HG03025 (cell line): Measurements from ENCODE around the gene DNAJB8.

Experiments used
- ATAC-seq: cut with Tn5 transposase; IDR thresholded peaks from one replicate; pipeline ENCODE4 v1.9.1; 2021; ENCODE audit warnings: mild to moderate bottlenecking, moderate library complexity; ENCODE audit not compliant: unreplicated experiment, low FRiP score

The DNAJB8 gene

DNA sequence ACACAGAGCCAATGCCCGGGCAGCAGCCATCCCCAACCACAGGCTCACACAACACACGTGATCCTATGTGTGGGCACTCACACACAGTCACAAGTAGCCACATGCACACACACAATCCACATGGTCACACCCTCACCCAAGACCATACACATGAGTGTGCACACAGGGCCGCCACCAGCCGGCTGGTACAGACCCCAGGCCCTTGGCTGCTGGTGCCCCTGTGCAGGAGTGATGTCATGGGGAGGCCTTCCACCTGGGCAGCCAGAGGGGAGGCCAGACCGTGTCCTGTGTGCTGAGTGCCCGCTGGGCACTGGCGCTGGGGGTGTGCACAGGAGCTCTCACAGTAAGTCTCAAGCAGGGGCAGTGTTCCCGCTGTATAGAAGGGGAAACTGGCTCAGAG, 36.9 kb downstream of the DNAJB8 start:
- ATAC-seq, result no peak

DNA sequence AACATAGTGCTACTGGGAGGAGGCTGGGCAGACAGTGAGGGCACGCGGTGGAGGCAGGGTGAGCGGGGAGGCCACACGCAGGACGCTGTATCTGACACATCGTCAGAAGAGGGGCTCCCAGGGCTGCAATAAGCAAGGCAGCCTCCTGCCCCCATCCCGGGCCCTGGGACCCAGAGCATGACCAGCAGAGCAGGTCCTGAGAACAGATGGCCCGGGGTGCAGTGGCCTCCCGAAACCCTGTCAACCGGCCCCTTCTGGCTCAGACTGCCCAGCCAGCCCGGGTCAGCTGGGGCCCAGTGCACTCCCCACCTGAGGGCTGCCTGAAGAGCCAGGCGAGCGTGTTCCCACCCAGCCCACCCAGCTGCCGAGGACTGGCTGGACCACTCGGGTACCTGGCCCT, 37.4 kb downstream of the DNAJB8 start:
- no peak for ATAC-seq

DNA sequence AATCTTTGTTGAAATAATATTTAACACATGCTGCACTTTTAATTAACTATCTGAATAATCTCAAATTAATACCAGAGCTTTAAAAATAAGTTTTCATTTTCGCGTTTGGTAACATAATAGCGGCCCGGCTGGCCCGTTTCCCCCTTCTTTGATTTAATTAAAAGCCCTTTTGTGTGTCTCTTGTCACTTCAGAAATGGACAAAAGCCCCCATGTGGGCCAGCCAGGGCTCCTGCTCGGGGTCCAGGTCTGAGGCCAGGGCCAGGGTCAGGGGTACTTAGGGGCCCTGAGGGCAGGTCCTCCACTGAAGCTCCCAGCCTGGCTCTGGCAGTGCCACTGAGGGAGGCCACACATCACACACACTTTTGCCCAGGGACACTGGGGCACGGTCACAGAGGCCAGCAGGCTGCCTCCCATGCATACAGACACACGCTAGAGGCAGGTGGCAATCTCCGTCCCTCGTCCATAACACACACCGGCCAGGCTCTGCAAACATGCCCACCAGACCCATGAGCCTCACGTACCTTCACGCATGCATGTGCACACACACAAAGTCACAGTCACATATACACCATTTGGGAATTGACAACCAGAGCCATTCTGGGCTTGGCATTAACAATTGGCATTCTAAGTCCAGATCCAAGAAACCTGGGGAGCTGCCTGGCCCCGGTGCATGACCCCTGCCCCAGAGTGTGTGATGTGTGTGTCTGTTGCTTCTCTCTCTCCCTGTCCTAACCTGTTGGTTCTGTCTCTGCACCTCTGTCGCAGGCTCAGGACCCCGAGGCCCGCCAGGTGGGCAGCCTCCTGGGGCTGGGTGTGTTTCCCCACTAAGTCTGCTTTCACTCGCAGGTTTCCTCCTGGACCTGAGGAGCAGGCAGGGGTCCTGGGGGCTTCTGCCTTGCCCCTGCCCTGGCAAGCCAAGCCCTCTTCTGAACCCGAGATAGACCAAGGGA, 38.5 kb downstream of the DNAJB8 start:
- no peak for ATAC-seq

DNA sequence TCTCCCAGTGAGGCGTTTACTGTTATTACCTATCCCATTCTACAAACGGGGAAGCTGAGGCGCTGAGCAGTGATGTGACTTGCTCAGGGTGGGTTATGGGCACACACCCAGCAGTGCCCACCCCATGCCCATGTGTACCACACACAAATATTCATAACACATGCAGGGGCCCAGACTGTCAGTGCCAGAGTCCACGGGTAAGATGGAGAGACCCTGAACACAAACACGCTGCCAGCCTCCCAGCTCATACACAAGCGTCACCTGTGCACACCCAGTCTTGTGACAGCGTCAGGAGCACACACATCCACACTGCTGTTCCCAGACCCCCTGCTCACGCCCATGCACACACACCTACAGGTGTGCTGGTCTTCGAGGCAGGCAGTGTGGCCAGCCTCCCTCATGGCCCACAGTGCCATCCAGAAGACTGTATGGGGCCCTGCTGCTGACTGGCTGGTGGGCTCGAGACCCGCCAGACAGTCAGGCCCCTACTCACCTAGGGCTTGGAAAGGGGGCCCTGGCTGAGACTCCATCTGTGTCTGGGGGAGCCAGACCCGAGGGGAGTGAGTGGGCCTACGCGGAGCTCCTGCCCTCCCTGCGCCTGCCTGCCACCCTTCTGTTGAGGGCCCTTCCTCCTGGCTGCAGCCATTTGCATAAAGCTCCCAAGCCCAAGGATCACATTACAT, 39.4 kb downstream of the DNAJB8 start:
- ATAC-seq, result no peak

DNA sequence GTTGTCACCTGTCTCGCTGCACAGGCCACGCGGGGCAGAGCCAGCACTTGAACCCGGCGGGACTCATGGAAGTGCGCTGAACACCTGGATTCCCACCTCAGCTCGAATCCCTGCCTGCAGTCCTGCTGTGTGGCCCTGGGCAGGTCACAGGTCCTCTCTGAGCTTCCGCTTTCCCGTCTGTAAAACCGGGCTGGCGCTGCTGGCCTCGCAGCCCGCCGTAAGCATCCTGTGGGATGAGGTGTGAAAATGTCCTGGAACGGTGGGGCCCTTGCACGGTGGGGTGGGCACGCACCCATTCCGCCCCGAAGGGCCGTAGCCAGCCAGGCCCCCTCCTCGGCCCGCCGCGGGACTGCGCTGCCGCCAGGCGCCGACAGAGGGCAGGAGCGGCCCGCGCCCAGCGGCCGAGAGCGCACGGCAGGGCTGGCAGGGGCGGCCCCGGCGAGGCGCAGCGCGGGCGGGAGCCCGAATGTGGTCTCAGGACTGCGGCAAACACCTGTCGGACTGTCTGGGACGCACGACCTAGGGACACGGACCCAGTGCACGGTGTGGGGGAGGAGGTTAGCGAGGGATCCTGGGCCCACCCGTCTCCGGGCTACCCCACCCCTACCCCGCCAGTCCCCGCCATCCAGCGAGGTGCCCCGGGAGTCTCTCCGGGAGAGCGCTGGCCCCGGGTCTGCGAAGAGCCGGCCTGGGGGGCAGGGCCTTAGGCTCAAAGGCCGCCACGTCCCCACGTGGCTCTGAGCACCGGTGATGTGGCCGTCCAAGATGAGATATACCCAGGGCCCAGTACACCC, 40.4 kb downstream of the DNAJB8 start:
- peak; percentile 50 for ATAC-seq

DNA sequence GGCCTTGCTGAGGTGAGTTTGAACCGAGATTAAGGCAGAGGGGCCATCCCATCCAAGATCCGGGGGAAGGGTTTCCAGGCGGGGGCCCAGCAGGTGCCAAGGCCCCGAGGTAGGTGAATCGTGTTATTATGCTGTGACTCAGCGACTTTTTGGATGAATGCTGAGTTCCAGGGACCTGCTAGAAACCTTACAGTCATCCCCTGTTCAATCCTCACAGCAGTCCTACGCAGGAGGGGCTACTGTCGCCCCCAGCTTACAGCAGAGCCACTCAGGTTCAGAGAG, 40.9 kb downstream of the DNAJB8 start:
- no peak for ATAC-seq

DNA sequence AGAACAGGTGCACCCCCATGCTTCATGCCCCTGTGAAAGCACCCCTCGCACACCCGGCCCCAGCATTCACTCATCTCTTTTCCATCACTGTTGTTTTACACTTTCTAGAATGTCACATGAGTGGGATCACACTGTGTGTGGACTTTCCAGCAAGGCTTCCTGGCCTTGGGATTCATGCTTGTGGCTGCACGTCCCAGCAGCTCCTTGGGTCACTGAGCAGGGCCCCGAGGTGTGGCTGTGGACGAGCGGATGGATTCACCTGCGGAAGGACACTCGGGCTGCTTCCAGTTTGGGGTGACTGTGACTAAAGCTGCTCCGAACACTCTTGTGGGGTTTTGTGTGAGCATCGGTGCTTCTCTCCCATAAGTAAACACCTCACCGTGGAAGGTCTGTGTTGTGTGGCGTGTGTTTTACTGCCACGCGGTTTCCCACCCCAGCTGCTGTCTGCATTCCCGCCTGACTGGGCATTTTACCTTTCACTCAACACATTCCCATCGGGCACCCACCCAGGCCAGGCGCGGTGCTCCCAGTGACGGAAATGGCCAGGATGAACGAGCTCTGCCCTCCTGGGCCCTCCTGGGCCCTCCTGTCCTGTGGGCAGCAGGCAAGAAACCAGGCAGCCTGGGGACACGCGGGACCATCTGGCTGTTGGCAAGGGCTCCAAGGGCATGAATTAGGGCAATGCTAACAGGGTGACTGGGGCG, 41.4 kb downstream of the DNAJB8 start:
- no peak for ATAC-seq

DNA sequence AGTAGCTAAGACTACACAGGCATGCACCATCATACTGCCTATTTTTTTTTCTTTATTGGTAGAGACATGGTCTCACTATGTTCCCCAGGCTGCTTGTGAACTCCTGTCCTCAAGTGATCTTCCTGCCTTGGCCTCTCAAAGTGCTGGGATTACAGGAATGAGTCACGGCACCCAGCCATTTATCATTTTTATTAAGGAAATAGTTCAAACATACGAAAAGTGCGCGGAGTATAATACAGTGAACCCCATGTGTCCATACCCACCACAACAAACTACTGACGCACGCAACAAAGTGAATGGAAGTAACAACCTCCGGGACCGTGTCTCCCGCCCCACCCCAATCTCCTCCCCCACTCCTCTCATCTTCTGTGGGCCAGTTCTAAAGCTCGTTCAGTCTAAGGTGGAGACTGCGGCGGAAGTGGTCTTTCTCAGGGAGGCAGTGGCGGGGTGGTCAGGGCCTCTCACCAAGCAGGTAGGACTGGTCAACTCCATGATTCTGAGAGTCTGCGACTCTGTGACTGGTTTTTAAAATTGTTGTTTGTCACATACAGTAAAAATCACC, 42.1 kb downstream of the DNAJB8 start:
- ATAC-seq, result no peak

DNA sequence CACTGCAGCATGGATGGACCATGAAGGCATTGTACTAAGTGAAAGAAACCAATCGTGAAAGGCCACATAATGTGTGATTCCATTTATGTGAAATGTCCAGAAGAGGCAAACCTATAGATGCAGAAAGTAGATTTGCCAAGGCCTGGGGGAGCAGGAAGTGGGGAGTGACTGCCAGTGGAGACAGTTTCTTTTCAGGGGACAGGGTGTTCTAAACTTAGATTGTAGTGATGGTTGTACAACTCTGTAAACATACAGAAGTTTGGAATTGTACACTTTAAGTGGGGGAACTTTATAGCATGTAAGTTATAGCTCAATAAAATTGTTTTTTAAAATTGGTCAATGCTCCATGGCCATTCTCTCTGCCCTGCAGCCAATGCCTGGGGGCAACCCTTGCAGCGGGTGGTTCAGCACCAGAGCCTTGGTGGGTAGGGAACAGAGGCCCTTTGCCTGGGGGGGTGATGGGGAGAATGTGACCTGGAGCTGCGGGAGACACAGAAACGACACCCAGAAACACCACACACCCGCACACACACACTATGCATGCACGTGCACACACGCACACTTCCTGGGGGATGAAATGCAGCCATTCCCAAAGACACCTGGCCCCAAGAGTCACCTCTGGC, 43.1 kb downstream of the DNAJB8 start:
- no peak for ATAC-seq

DNA sequence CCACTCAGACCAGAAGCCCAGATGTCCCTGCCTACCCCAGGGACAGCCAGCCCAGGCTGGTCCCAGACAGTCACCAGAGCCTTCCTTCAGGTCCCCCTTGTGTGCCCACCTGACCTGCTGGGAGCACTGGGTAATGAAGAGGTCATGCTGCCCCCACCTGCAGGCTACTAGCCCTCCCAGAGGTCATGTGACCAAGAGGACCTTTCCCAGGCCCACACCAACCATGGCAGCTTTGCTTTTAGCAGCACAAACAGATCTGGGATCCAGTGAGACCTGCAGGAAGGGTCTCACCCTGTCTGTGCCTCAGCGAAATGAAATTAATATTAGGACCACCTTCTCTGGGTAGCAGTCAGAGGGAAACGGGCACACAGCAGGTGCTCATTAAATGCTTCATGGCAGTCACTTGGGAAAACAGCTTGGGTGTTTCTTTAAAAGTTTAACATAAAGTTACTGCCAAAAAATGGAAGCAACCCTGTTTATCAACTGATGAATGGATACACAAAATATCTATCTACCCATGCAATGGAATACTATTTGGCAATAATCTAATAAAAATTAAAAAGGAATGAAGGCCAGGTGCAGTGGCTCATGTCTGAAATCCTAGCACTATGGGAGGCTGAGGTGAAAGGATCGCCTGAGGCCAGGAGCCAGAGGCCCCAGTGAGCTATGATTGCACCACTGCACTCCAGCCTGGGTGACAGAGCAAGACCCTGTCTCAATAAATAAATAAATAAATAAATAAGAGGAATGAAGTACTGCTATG, 43.7 kb downstream of the DNAJB8 start:
- ATAC-seq, result no peak

DNA sequence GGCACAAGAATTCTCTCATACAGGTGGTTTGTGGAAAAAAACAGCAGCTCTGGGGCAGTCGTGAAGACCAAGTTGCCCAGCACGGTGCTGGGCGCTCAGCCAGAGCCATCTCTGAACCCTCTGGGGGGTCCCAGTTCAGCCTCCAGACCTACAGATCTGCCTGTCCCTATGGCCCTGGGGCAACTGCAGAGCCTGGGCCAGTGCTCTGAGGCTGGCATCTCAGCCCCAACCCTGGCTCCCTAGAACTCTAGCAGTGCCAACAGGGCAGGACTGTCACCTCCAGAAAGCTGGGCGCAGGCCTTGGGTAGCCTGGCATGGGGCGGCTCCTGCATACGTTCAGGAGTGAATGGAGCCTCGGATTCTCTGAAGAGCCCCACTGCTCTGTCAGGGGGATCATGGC, 44.7 kb downstream of the DNAJB8 start:
- no peak for ATAC-seq

DNA sequence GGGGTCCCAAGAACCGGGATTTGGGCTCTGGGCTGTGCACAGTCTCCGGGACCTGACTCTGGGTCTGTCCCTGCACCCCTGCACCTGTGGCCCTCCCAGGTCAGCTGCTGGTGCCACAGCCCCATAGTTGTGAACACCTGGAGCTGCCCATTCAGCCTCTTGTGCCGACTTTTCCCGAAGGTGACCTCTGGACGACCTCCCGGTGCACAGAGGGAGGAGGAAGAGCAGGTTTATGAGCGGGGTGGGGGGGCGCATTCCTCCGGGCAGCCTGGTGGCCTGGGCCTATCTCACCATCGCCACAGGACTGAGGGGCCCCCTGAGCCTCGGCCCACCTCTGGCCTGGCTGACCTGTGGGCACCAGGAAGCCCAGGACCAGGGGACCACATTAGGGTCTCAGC, 45.3 kb downstream of the DNAJB8 start:
- no peak for ATAC-seq

DNA sequence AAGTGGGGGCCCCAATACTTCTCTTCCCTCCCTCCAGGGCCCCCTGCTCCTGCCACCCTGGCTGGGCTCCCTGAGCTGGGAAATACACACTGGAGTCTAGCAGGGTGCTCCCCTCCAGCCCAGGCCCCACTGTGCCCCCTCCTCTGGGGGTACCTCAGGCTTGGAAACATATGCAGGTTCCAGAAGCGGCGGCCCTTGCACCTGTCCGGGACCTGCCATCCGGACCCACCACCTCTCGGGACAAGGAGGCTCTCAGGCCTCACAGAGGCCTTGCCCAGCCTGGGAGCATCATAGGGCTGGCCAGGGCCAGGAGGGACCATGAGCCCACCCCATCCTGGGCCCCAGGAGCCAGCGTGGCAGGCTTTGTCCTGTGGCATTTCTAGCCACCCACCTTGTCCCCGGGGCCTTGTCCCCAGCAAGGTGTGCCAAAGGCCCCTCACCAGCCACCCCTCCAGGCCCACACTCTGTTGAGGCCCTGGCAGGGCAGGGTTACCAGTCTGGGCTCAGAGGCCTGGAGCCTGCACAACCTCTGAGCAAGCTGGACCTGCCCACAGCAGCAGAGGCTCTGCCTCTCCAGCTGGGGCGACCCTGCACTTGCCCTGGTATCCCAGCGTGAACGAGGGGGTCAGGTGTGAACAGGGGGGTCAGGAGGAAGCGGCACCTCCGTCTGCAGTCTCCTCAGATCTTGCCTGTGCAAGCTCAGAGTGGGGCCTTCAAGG, 45.8 kb downstream of the DNAJB8 start:
- no peak for ATAC-seq

DNA sequence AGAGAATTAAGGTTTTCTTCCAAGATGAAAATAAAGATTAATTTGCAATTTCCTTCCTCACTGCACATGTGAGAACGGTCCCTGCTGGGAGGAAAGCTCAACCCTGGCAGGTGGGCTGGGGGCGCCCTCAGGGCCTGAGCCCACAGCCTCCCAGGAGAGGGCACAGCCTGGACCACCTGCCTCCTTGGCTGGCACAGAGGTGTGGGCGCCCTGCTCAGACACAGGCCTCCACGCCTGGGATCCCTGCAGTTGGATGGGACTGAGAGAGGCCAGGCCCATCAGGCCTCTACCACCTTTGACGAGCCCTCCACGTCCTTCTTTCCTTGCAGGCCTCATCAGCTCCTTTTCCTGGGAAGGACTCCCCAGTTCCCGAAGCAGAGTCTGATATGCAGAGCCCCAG, 46.4 kb downstream of the DNAJB8 start:
- ATAC-seq, result no peak

DNA sequence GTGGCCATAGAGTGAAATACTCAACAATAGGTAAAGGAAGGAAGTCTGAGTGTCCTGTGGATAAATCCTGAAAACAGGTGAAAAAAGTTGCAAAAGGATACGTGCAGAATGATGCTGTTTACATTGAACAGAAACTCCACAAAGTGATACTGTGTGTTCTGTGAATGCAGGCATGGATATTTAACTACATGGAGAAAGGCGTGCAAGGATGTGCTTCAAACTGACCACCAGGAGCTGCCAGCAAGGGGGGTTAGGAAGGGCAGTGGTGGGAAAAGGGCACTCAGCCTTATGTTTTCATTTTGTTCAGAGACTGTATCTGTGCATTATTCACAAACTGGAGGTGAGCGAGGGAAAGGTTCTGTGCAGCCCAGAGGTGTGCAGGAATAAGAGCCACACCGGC, 47.4 kb downstream of the DNAJB8 start:
- ATAC-seq, result no peak

DNA sequence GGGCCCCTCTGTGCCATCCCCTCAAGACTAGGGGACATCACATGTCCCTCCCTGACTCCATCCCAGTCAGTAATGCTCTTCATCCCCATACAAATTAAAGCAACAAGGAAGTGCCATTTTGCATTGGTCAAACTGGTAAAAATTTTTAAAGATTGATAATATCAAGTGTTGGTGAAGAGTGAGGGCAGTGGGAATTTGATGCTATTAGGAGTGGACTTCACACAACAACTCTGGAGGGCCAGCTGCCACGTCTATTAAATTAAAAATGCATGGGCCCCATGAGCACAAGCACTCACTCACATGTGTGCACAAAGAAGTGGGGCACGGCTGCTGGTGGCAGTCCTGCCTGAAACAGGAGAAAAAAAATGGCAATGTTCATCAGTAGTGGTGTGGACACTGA, 47.8 kb downstream of the DNAJB8 start:
- ATAC-seq, result no peak

DNA sequence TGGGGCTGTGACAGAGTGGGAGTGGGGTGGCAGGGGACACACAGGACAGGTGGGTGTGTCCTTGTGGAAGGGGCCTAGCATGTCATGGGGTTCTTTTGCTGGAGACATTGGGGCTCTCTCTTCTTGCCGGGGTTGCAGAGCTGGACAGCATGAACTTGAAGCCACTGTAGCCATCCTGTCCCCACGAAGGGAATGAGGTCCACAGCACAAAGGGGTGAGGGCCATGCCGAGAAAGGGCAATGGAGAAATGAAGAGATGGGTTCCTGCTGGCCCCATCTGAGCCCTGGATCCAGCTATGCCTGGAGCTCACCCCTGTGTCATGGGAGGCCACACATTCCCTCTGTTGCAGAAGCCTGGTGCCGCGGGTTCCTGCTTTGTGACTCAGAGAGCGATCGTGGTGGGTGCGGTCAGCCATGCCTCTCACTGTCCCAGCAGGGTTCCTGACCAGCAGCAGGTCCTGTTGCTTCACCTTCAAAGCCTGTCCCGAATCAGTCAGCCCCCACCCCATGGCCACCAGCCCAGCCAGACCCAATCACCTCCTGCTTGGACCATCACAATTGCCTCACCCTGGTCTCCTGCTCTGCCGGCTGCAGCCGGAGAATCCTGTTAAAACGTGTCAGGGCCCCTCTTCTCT, 50.0 kb downstream of the DNAJB8 start:
- ATAC-seq, result no peak
